GM12878 (cell line): ENCODE results near the gene GMCL1.

Experiments
- IKZF2 ChIP-seq, 2 experiments: fragments of 450-650 bp; IDR thresholded peaks; 2 replicates each; pipeline ENCODE4 v1.6.1; 2017; ENCODE audit warnings: mild to moderate bottlenecking in 2 of 2, moderate library complexity in 2 of 2
- MAX ChIP-seq: IDR thresholded peaks from 2 replicates; pipeline ENCODE4 v1.6.1; 2012; ENCODE audit warnings: low read depth, low read length, improper control_type of control experiment
- POLR2AphosphoS5 ChIP-seq: IDR thresholded peaks from 2 replicates; pipeline ENCODE4 v1.6.1; 2011; ENCODE audit warnings: mild to moderate bottlenecking, low read length, inconsistent platforms
- WRNIP1 ChIP-seq: IDR thresholded peaks from 2 replicates; pipeline ENCODE4 v1.6.1; 2011; ENCODE audit warnings: low read depth, low read length, improper control_type of control experiment, borderline replicate concordance
- ZZZ3 ChIP-seq: IDR thresholded peaks from 2 replicates; pipeline ENCODE4 v1.6.1; 2011; ENCODE audit warnings: low read depth; ENCODE audit not compliant: control insufficient read depth, insufficient read length
- TF ChIP-seq, protein P1 (sequence below), 3 experiments: IDR thresholded peaks in 2 of 3; conservative IDR thresholded peaks in 1 of 3; 2 replicates each; pipeline ENCODE4 v1.5.1; 2011; ENCODE audit warnings: low read depth in 3 of 3, low read length in 3 of 3, mild to moderate bottlenecking in 3 of 3, control low read depth in 2 of 3, moderate library complexity in 2 of 3, inconsistent platforms in 1 of 3, mixed read lengths in 1 of 3; ENCODE audit not compliant: control insufficient read depth in 2 of 3, insufficient read depth in 1 of 3; ENCODE audit errors: extremely low read depth in 1 of 3

- TF ChIP-seq, protein P1, sequence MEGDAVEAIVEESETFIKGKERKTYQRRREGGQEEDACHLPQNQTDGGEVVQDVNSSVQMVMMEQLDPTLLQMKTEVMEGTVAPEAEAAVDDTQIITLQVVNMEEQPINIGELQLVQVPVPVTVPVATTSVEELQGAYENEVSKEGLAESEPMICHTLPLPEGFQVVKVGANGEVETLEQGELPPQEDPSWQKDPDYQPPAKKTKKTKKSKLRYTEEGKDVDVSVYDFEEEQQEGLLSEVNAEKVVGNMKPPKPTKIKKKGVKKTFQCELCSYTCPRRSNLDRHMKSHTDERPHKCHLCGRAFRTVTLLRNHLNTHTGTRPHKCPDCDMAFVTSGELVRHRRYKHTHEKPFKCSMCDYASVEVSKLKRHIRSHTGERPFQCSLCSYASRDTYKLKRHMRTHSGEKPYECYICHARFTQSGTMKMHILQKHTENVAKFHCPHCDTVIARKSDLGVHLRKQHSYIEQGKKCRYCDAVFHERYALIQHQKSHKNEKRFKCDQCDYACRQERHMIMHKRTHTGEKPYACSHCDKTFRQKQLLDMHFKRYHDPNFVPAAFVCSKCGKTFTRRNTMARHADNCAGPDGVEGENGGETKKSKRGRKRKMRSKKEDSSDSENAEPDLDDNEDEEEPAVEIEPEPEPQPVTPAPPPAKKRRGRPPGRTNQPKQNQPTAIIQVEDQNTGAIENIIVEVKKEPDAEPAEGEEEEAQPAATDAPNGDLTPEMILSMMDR (IDR thresholded peaks at IDR 0.05 in 2 of 3, conservative IDR thresholded peaks at IDR 0.05 in 1 of 3; ENCODE audit: control insufficient read depth in 2 of 3, extremely low read depth in 1 of 3, insufficient read depth in 1 of 3, low read depth in 3 of 3, low read length in 3 of 3) = no peak
- TF ChIP-seq IKZF2 (IDR thresholded peaks at IDR 0.05) (0 out of 4 replicates have a peak, but pooled peaks of 1 of the 2 experiments have one; percentile 7), WRNIP1 (no peak), POLR2AphosphoS5 (peak; percentile 80), ZZZ3 (peak; percentile 66), MAX (no peak)
Observed at GRCh38 chr2:69893684-69894551, 64.5 kb downstream of the GMCL1 start, which contains the start of gene SNRNP27.
